Hematopoietic multipotent progenitor cell (in vitro differentiated cells): Measurements from ENCODE around the gene ZBTB18. TPM values are rescaled to one million over a fixed set of nuclear protein-coding genes. Genes with fewer than 3 reads are reported as not detected.
"Not testable (repeated sequence)": the region's sequence is repeated elsewhere in the genome, so short reads cannot be mapped to it uniquely, and the experiment has no call there.

Experiments used
- DNase-seq, 3 donors: peaks; one replicate each; pipeline ENCODE4 v3.0.0-alpha.2; 2011 to 2015; ENCODE audit warnings: low read depth in 2 of 3, low spot score in 2 of 3
- total RNA-seq: library from RNA; depleted of rRNA; stranded (reverse); fragments of >200 nt; gene quantifications from one replicate; pipeline ENCODE4 v1.2.3, GENCODE V29; 2012

Gene ZBTB18
- total RNA-seq, 1 donor = 23.7 TPM

GRCh38 chr1:244037252-244037651, 13.8 kb upstream of the ZBTB18 start:
- no peak for DNase-seq

DNA sequence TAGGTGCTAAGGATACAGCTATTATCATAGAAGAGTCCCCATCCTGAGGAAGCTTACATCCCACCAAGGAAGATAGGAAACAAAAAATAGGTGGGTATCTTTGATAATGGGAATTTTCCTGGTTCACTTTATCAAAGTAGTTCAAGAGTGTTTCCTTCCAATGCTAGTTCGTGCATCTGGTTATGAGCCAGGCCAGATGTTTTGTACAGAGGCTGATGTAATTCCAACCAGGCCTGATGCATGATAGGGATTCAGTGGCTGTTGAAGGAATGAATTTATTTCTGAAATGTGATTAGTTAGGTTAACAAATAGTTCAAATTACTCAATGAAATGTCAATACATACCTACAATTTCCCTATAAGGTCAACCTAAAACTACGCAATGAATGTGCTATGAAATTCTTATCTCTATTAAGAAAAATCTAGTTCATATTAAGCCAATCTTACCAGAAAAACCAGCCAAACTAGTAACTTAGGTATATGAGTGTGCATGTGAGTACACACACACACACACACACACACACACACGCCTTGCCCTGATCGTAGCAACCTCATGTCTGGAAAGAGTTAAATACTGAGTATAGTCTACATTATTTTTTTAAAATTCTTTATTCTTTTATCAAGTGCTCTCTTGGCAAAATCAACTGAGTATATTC, 9.5 kb upstream of the ZBTB18 start:
- DNase-seq = no peak

DNA sequence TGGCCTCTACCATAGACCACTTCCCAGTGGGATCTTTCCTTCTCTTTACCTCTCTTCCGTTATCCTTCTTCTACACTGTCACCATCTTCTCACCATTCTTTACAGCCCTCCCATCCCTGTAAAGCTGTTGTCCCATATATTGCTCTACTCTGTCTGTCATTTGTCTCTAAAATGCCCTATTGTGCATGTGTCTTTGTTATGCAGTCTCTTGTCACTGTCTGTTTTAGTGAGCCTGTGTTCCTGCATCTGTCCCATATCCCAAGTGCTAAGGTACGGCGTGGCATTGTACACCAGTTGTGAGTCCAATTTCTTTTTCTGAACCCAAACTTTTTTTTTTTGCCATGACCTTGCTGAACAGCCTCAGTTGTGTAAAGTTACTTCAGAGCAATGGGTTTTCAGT, 8.8 kb upstream of the ZBTB18 start:
- DNase-seq = no peak

- DNase-seq = no peak
These were observed 6.7 kb upstream of the ZBTB18 start for GRCh38 chr1:244044423-244044822.

- not testable (repeated sequence) for DNase-seq
These were observed 4.8 kb upstream of the ZBTB18 start for GRCh38 chr1:244046254-244046653.

DNA sequence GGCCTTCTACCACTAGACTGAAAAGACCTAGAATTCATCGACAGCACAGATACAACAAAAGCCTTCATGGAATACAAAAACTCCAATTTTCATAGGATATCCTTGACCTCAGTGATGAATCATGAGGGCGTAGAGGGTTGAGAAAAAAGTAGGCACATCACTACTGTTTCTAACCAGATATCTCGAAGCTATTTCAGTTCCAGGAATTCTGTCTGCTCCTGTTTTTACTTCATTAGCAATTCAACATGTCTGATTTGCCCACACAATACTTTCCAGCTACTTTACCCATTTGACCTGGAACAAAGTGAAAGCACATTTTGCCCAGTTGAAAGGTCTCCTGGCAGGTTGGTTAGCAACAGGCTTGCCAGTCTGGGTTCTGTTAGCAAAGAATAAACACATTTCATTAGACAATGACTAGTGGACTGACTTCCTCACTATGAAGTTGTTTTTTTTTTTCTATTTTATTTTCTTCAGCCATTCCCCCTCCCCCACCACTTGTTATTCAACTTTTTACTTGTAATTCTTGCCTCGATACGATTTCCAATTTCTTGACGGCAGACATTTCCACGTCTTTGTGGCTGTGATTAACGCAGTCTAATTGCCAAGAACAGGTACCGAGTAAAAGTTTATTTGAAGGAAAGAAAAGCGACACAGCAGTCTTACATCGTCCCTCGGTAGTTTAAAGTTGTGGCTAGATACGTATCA, 4.0 kb upstream of the ZBTB18 start:
- peak in 2 of 3 donors; percentile 41 to 85 for DNase-seq

- peak in 2 of 3 donors; percentile 78 to 84 for DNase-seq
These were observed 3.3 kb upstream of the ZBTB18 start for GRCh38 chr1:244047621-244048255.

- DNase-seq = peak; percentile 98 to 100 (median 99)
These were observed 2.6 kb upstream of the ZBTB18 start for GRCh38 chr1:244048256-244049161.

DNA sequence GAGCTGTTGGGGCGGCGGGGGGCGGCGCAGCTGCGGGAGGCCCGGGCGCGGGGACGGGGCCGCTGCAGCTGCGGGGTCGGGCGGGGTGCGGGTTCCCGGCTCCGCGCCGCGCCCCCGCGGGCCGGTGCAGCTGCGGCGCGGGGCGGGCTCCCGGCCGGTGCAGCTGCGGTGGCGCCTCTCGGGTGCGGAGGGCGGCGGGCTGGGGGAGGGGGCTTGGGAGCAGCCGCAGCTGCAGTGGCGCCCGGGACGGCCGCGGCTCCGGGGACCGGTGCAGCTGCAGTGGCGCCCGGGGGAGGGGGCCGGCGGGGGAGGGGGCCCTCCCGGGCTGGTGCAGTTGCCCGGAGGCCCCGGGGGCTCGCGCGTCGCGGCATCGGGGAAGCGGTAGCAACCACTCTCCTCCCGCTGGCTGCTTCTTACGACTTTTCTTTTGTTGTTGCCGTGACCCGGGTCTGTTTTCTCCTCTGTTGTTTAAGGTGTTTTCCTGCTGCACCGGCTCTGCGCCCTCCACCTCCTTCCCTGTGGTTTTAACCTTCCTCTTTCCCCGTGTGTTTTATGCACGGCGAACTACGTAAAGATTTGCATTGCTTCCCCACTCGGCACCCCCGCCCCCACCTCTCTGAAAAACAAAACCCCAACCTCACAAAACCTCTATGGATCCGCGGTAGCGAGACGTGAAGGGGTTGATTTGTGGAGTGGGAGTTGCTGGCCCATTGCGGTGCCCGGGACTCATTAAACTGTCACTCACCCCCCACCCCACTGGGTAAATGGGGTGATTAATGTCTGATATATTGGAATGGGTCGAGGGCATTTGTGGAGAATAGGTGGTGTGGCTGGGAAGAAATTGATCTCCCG, 1.7 kb upstream of the ZBTB18 start:
- DNase-seq = peak; percentile 50 to 64 (median 61)

DNA sequence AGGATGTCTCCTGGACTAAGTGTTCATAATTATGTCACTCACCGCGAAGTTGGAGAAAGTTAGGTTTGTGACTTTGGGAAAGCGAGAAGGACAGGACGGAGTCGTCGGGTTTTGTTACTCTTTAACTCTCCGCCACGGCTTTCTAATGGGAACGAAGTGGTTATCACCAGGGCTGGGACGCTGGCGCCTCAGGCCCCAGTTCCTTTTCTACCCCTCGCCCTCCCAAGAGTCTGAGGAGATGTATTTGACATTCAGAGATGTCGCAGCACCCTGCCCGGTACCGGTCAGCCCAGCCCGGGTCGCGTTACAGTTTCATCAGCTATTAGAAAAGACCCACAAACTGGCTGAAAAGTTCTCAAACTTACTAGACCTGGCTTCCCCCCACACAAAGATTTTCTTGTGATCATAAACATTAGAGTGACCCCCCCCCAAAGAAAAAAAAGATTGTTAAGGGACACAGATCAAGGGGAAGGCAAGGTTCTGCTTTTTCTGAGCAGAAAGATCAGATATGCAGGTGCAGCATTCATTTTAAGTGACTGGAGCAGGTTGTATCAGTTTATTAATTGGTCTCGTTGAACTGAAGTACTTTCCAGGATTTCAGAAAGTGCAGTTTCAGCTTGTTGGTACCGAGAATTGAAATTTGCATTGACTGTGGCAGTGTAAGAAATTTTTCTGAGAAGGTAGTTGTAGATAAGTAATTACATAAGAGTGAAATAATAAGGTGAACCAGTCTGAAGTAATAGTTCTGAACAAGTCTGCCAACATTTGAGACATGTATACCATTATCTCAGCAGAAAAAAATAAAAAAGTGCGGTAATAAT, 859 bp upstream of the ZBTB18 start:
- peak in 2 of 3 donors; percentile 24 to 43 for DNase-seq

DNA sequence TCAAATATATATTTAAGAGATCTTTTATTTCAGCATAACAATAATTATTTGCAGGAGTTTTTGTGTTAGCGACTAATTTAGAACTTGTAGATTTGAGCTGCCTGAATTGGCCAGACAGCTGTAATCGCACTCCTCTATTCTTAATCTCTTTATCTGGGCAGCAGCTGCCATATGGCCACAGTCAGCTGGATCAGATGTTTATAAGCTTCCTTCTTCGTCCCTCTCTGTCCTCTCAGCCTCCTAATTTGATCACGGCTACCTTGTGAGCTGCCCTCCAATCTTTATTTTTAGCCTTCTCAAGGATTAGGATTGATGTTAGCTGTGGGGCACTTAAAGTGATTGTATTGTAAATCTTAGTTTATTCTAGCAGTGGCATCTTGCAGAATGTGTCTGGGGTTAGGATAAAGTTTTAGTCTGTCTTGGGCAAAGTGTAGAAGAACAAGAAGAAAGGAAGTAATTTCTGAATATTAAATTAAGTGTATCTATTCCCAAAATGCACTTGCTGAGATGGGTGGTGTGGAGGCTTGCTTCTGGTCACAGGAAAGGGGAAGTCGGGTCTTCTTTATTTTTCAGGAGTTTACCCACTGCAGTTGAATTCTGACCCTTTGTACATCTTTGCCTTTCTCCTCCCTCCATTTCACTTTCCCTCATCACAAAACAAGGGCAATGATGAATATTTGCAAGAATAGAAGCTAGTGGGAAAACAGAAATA, 1.1 kb downstream of the ZBTB18 start:
- peak in 1 of 3 donors; percentile 45 for DNase-seq

DNA sequence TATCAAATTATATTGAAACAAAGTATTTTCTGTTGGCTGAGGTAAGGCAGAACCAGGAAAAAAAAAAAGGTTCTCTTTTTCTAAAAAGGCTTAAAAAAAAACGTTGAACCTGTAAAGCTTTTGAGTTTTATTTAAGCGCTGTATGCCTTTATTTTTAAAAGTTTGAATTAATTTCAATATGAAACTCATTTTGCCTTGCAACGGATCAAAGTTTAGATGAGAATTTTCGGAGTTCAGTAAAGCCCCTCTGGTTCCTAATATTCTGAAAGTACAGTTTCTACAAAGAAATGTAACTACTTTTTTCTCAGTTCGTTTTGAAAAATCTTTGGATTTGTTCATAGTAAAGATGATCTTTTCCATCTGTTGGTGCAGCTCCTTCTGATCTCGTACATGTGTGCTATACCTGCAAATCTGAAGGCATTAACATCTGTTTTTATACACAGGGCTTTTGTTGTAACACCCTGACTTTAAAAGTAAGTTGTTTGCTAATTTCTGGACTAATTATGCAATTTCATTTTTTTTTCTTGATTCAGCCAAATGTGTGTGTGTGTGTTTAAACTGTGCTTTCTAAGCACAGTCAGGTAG, 1.7 kb downstream of the ZBTB18 start:
- DNase-seq = no peak

DNA sequence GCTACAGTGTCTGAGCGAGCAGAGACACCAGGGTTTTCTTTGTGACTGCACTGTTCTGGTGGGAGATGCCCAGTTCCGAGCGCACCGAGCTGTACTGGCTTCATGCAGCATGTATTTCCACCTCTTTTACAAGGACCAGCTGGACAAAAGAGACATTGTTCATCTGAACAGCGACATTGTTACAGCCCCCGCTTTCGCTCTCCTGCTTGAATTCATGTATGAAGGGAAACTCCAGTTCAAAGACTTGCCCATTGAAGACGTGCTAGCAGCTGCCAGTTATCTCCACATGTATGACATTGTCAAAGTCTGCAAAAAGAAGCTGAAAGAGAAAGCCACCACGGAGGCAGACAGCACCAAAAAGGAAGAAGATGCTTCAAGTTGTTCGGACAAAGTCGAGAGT, 2.7 kb downstream of the ZBTB18 start:
- no peak for DNase-seq

DNA sequence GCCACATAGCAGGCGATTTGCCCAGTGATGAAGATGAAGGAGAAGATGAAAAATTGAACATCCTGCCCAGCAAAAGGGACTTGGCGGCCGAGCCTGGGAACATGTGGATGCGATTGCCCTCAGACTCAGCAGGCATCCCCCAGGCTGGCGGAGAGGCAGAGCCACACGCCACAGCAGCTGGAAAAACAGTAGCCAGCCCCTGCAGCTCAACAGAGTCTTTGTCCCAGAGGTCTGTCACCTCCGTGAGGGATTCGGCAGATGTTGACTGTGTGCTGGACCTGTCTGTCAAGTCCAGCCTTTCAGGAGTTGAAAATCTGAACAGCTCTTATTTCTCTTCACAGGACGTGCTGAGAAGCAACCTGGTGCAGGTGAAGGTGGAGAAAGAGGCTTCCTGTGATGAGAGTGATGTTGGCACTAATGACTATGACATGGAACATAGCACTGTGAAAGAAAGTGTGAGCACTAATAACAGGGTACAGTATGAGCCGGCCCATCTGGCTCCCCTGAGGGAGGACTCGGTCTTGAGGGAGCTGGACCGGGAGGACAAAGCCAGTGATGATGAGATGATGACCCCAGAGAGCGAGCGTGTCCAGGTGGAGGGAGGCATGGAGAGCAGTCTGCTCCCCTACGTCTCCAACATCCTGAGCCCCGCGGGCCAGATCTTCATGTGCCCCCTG, 3.3 kb downstream of the ZBTB18 start:
- DNase-seq = no peak

- no peak for DNase-seq
These were observed 3.8 kb downstream of the ZBTB18 start for GRCh38 chr1:244054924-244055263.

GRCh38 chr1:244056577-244056976, 5.5 kb downstream of the ZBTB18 start:
- no peak for DNase-seq

DNA sequence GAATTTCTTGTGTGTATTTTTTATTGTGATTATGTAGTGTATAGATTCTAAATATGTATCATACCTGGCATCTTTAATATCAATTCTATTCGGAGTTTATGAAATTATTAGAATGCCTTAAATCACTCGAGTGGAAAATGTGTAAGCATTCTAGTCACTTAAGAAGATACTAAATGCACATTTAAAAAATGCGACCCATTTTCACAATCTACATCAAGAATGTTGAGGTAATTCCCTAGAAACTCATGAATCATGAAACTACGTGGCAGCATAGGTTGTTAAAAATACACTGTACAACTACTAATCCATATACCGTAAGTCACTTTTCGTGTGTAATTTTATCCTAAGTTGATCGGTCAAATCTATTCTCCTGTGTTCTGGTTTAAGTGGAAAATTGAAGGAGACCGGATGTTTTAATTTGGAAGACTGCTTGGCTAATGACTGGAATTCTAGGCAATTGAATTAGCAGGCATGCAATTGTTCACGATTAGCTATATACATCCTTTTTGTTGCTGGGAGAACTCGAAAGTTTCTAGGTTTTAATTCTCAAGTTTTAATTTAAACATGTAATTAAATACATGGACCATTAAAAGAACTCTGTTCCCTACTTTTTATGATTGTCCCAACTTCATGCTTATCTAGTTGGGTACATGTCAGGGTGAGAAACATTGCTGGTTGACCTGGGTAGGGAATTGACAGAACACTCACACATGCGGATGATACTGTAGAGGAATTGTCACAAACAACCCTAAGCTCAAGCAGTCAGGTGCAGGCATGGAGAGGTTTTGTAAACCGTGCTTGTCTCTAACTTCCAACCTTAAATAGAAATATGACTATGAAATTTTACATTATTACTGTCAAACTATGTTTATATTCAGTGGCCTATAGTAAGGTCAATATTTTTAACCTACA, 6.6 kb downstream of the ZBTB18 start:
- DNase-seq = no peak
